Heart left ventricle (tissue), 13 donors: ENCODE measurements around the gene PRH1.

Experiments used
- POLR2A ChIP-seq, 2 donors: fragments of 450-650 bp; IDR thresholded peaks; one replicate each; pipeline ENCODE4 v1.6.1; 2017; ENCODE audit warnings: antibody characterized with exemption in 2 of 2, mild to moderate bottlenecking in 2 of 2, moderate library complexity in 2 of 2
- TF ChIP-seq, protein P1 (sequence below), 12 donors: fragments of 200-600 bp; sonication (generic) in 4 of 12; IDR thresholded peaks; one replicate each; pipeline versions ENCODE4 v1.5.0 to v1.8.0; 2018 to 2022; ENCODE audit warnings: antibody characterized with exemption in 12 of 12, mild to moderate bottlenecking in 5 of 12
- donor health status: ischemic (EF 13 %, LVEDD 7.1; RV severe dilation, severe dysfunction).
- donor health status: DM: no; HTN: yes; CAD: no.
- donor health status: DM: no; HTN: no; CAD: no.
- donor health status: ischemic (EF 25% LVEDD 6.9; RV normal size, moderate dysfunction).
- donor health status: ischemic (EF 25% LVEDD 5.7; RV mildly dilated, moderate dysfunction).
- donor health status: ischemic (EF 35%, LVEDD 5.7; RV mildly dilated, moderate dysfunction).
- donor health status: nonischemic (EF 11% LVEDD 7.7; RV severe dilation, severe dysfunction).
- donor health status: DM: yes; HTN: yes; CAD: no.
- donor health status: PGD.
- donor health status: ischemic (EF 29% LVEDD 5.4; RV normal size, mild dysfunction).
- donor health status: nonischemic (EF 23%, LVEDD 6.1; RV moderate dilation, normal function).

DNA sequence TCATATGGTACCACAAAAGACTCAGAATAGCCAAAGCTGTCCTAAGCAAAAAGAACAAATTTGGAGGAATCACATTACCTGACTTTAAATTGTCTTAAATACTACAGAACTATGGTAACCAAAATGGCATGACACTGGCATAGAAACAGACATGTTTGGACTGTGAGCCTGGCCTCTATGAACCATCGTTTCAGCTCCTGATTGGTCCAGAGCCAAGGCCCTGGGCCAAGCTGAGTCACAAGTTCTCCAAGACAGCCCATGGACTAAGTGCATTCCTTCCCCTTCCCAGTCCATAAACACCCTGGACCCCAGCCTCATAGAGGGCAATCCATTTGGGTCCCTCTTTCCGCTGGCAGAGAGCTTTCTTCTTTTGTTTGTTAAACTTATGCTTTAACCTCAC, 22.7 kb downstream of the PRH1 start:
- TF ChIP-seq, protein P1, sequence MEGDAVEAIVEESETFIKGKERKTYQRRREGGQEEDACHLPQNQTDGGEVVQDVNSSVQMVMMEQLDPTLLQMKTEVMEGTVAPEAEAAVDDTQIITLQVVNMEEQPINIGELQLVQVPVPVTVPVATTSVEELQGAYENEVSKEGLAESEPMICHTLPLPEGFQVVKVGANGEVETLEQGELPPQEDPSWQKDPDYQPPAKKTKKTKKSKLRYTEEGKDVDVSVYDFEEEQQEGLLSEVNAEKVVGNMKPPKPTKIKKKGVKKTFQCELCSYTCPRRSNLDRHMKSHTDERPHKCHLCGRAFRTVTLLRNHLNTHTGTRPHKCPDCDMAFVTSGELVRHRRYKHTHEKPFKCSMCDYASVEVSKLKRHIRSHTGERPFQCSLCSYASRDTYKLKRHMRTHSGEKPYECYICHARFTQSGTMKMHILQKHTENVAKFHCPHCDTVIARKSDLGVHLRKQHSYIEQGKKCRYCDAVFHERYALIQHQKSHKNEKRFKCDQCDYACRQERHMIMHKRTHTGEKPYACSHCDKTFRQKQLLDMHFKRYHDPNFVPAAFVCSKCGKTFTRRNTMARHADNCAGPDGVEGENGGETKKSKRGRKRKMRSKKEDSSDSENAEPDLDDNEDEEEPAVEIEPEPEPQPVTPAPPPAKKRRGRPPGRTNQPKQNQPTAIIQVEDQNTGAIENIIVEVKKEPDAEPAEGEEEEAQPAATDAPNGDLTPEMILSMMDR (IDR thresholded peaks at IDR 0.05): no peak
- TF ChIP-seq POLR2A (IDR thresholded peaks at IDR 0.05): no peak
